NCI-H1092 (cell line): ENCODE measurements around the gene IQCK.

Experiments
- DNase-seq: peaks from one replicate; lab custom pipeline; 2025; lab: John Stamatoyannopoulos, UW

IQCK gene

GRCh38 chr16:19885451-19886072 lies 167.5 kb downstream of the IQCK start:
- DNase-seq = no peak

GRCh38 chr16:19886073-19886941 lies 168.2 kb downstream of the IQCK start:
- peak; percentile 52 for DNase-seq

GRCh38 chr16:19888834-19889233 lies 170.8 kb downstream of the IQCK start:
- DNase-seq = no peak

- DNase-seq = no peak
These were observed 172.8 kb downstream of the IQCK start for GRCh38 chr16:19890901-19891300.

- no peak for DNase-seq
These were observed 174.8 kb downstream of the IQCK start for GRCh38 chr16:19892902-19893301.

- DNase-seq = no peak
These were observed 176.5 kb downstream of the IQCK start for GRCh38 chr16:19894586-19894985.

GRCh38 chr16:19896951-19897350 lies 178.9 kb downstream of the IQCK start:
- no peak for DNase-seq

- no peak for DNase-seq
These were observed 180.1 kb downstream of the IQCK start for GRCh38 chr16:19898166-19898565.

GRCh38 chr16:19898924-19899604 lies 181.0 kb downstream of the IQCK start:
- DNase-seq = peak; percentile 56

- no peak for DNase-seq
These were observed 181.5 kb downstream of the IQCK start for GRCh38 chr16:19899605-19899955.

GRCh38 chr16:19901164-19901563 lies 183.1 kb downstream of the IQCK start:
- DNase-seq = no peak

- peak; percentile 78 for DNase-seq
These were observed 189.3 kb downstream of the IQCK start for GRCh38 chr16:19907161-19907992.
